Left hindlimb (tissue), 1 donor: ENCODE results near the gene RABEP2.
"Not testable (repeated sequence)": the region's sequence is repeated elsewhere in the genome, so short reads cannot be mapped to it uniquely, and the experiment has no call there.

Source experiments
- DNase-seq: peaks from one replicate; pipeline ENCODE4 v3.0.0-alpha.2; 2018

Gene RABEP2, protein sequence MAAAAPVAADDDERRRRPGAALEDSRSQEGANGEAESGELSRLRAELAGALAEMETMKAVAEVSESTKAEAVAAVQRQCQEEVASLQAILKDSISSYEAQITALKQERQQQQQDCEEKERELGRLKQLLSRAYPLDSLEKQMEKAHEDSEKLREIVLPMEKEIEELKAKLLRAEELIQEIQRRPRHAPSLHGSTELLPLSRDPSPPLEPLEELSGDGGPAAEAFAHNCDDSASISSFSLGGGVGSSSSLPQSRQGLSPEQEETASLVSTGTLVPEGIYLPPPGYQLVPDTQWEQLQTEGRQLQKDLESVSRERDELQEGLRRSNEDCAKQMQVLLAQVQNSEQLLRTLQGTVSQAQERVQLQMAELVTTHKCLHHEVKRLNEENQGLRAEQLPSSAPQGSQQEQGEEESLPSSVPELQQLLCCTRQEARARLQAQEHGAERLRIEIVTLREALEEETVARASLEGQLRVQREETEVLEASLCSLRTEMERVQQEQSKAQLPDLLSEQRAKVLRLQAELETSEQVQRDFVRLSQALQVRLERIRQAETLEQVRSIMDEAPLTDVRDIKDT

DNA sequence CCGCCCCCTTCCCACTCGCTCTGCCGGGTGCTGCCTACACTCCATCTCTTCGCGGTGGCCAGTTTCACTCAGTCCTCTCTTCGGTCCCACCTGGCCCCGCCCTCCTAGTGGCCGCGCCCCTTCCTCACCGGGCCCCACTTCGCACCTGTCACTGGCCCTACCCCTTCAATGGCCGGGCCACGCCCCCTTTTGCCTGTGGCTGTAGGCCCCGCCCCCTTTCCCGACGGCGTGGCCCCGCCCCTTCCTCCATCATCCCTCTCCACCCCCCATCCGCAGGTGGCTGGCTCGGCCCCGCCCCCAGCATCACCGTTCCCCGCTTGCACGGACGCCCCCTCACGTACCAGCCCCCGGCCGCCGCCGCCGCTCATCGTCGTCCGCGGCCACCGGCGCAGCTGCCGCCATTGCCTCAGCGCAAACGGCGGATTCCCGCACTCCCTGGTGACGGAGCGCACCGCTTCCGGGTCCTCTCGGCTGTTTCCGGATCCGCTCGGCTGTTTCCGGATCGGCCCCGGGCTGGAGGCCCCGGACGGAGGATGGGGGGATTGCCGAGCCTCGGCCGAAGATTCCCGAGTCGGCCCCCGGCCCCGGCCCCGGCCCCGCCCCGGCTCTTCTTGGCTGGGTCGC lies at the start of gene RABEP2:
TSS of gene RABEP2 (minus strand) at position 477 of the 624 bp plus-strand sequence. CDS start at position 402, 75 bp downstream.
- peak; percentile 97 for DNase-seq

DNA sequence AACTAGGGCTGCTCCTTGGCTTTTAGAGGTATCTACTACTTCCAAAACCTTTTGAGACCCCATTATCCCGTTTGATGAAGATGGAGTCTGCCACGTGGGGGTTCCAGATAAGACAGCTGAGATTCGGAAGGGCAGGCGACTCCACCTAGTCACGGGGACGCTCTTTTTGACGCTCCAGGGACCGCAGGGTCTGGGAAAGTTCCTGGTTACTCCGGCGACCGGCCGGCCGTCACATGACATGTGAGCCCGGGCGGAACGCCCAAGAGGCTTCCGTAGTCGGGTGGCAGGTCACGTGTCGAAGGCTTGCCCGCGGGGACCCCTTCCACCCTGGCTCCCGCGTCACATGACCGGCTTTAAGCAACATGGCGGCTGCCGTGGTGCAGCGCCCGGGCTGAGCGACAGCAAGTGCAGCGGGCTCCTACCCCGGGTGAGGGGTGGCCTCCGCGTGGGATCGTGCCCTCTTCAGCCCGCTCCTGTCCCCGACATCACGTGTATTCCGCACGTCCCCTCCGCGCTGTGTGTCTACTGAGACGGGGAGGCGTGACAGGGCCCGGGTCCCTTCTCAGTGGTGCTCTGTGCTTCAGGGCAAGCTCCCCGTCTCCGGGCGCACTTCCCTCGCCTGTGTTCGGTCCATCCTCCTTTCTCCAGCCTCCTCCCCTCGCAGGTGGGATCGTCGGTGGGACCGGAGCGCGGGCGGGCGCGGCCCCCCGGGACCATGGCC lies 49.6 kb upstream of the RABEP2 start, which contains the start of gene SPNS1:
TSS of gene SPNS1 (plus strand) at position 342 of the 721 bp plus-strand sequence. CDS start at position 716, 374 bp downstream.
- DNase-seq = peak; percentile 98

DNA sequence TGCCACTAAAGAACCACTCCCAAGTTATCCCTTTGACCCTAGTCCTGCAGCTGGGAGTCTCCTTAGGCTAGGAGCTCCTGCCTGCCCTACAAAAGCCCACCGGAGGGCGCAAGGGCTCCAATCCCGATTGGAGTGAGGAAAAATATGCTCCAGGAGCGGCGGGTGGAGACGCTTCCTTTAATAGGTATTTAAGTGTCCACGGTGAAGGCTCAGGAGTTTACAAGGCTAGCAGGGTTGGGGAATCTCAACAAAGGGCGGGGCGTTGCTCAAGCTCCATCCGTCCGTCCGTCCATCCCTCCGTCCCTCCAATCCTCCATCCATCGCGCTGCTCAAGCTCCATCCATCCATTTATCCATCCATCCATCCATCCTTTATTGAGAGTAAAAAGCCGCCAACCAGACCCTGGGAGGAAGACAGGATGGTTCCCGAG lies 49.0 kb upstream of the RABEP2 start:
- DNase-seq = peak; percentile 56

DNA sequence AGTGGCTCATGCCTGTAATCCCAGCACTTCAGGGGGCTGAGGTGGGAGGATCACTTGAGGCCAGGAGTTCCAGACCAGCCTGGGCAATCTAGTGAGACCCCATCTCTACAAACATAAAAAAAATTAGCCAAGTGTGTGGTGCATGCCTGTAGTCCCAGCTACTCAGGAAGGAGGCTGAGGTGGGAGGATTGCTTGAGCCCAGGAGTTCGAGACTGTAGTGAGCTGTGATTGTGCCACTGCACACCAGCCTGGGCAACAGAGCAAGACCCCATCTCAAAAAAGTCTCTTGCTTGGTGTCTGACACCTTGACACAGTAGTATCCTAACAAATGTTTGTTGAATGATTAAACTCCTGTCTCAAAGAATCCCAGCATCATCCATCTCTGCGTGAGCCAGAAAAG lies 44.7 kb upstream of the RABEP2 start:
- DNase-seq = not testable (repeated sequence)

DNA sequence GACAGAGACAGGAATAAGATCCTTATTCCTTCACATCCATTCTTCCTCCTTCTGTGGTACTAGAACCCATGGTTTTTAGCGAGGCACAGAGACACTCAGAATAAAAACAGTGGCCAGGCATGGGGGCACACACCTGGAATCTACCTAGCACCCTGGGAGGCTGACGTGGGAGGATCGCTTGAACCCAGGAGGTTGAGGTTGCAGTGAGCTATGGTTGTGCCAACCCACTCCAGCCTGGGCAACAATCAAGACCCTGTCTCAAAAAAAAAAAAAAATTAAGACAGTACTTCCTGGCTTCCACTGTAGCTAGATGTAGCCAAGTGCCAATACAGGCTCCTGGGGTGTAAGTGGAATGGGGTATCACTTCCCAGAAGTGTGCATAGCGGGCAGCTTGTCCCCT lies 42.1 kb upstream of the RABEP2 start:
- no peak for DNase-seq

DNA sequence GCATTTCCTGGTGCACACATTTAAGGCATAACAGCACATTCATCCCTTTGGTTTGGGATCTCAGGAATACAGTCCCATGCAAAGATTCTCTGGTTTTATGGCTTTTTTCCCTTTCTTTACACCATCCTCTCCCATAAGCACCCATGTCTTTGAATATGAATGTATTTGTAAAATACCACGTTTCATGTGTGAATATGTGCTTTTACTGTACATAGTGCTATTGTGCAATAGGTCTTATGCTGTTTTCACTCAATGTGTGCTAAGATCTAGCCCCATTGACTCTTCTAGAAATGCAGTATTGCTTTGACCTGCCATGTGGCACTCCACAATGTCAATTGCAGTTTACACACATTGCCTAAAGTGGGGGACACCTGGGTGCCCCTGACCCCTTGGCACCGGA lies 39.5 kb upstream of the RABEP2 start:
- DNase-seq = no peak

DNA sequence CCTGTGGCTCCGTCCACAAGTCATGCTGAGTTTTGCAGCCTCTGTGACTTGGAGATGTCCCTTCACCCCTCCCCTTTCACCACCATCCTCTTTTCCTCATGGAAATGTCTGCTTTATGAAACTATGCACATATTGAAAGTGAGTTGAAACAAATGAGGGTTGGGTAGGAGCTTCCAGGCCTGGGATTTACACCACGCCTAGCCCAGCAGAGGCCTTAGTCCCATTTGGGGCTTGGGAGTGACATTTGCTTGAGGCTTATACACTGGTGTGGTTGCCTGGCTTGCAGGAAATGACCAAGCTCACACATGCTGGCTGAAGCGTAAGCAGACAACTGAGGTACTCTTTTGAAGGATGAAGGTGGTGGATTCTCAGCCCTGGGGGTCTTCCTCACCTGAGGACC lies 39.0 kb upstream of the RABEP2 start:
- DNase-seq = no peak

DNA sequence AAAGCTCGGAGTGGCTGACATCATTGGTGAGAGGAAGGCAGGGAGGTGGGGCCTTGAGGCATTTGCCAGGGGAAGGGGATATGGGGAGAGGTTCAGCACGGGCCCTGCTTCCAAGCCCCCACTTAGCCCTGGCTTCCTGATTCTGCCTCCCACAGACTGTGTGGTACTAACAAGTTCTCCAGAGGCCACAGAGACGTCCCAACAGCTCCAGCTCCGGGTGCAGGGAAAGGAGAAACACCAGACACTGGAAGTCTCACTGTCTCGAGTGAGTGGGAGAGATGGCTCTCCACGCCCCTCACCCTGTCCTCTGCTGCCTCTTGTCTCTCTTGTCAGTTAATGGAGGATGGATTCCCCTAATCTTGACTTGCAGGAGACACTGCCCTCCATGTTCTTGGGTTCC lies 33.8 kb upstream of the RABEP2 start:
- DNase-seq = no peak

DNA sequence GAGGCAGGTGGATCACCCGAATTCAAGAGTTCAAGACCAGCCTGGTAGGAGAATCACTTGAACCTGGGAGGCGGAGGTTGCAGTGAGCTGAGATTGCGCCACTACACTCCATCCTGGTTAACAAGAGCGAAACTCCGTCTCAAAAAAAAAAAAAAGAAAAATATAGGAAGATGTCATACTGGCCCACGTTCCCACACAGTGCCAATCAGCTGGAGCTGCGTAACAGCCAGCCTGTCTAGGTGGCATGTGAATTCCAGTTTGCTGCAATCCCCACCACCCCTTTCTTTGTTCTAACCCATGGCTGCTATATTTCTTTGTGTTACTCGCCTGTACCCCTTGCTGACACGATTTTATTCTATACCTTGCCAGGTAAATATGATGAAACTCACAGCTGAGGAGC lies 33.2 kb upstream of the RABEP2 start:
- no peak for DNase-seq

DNA sequence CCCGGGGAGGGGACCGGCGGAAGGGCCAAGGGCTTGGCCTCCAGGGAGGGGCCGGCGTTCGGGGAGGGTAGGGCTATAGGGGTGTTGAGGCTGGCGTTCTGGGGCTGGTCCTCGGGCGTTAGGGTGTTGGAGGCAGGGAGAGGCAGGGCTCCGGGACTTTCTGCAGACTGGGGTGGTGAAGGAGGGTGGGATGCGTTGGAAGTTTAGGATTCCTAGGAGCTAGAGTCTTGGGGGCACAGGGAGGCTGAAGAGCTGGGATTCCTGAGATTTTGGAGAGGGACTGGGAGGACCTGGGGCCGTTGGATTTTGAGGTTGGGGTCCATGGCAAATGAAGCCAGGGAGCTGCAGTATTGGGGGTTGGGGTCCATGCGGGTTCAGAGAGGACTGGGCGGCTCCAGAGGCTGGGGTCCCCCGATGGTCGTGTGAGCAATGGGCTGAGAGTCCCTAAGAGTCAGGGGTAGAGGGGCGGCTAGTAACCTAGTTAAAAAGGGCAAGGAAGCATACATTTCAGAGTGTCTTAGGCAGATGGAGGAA lies 26.4 kb upstream of the RABEP2 start:
- DNase-seq = no peak

DNA sequence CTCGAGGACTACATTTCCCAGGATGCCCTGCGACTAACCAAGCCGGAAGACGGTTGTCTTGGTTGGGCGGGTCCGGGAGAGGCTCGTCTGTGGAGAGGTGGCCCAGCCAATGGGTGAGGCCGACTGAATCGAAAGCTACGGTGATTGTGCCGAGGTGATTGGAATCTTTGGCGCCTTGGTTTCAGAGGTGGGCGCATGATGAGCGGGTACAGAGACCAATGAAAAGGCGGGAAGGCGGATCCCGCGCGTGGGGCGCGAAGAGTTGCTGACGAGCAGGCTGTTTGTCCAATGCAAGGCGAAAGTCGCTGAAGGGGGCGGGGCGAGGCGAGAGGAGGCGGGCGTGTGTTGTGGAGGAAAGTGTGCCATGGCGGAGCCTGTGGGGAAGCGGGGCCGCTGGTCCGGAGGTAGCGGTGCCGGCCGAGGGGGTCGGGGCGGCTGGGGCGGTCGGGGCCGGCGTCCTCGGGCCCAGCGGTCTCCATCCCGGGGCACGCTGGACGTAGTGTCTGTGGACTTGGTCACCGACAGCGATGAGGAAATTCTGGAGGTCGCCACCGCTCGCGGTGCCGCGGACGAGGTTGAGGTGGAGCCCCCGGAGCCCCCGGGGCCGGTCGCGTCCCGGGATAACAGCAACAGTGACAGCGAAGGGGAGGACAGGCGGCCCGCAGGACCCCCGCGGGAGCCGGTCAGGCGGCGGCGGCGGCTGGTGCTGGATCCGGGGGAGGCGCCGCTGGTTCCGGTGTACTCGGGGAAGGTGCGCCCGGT lies 25.8 kb upstream of the RABEP2 start, which contains the start of gene NFATC2IP:
TSS of gene NFATC2IP (plus strand) at position 290 of the 762 bp plus-strand sequence. CDS start at position 365, 75 bp downstream.
- DNase-seq = peak; percentile 100

DNA sequence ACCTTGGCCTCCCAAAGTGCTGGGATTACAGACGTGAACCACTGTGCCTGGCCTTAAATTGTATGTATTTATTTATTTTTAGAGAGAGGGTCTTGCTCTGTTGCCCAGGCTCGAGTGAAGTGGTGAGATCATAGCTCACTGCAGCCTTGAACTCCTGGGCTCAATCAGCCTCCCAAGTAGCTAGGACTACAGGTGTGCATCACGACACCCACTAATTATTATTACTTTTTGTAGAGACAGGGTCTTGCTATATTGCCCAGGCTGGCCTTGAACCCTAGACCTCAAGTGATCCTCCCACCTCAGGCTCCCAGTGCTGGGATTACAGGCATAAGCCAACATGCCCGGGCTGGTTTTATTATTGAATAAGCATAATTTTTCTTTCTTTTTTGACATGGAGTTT lies 21.6 kb upstream of the RABEP2 start:
- no peak for DNase-seq

DNA sequence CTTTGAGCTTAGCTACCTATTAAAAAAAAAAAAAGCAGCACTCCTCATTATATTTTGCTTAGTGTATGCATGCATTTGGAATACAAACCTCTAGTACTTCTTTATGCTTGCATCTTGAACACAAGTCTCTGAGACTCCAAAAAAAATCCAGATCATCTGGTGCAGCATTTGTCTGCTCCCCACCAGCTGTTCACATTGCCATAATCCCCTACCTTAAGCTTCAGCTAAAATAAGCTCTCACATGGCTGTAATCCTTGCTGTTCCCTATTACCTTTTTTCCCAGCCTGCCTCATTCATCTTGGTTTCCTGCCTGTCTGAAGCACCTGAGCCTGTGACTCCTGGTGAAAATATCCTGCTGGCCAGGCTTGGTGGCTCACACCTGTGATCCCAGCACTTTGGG lies 18.2 kb upstream of the RABEP2 start:
- no peak for DNase-seq

DNA sequence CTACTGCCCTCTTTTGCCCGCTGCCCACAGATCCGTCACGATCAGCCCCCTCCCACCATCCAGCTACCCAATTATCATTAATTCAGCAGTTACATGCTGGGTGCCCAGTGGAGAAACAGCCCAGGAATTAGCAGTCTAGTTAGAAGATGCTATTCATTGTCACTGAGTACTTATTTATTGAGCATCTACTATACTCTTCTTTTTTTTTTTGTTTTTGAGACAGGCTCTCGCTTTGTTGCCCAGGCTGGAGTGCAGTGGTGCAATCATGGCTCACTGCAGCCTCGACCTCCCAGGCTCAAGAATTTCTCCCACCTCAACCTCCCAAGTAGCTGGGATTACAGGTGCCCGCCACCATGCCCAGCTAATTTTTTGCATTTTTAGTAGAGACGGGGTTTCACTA lies 14.8 kb upstream of the RABEP2 start:
- DNase-seq = not testable (repeated sequence)

DNA sequence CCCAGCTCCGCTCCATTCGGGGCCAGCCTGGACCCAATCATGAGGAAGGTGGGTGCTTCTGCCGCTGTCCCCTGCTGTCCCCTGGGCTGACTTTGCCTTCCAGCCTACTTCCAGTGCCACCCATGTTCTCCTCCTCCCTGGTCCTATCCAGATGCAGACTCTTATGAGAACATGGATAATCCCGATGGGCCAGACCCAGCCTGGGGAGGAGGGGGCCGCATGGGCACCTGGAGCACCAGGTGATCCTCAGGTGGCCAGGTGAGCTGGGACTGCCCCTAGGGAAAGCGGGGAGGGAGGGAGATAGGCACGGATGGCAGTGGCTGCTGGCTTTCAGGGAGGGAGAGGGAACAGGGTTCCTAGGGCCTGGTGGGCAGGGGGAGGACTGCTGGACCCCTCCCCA lies 13.7 kb upstream of the RABEP2 start:
- no peak for DNase-seq

DNA sequence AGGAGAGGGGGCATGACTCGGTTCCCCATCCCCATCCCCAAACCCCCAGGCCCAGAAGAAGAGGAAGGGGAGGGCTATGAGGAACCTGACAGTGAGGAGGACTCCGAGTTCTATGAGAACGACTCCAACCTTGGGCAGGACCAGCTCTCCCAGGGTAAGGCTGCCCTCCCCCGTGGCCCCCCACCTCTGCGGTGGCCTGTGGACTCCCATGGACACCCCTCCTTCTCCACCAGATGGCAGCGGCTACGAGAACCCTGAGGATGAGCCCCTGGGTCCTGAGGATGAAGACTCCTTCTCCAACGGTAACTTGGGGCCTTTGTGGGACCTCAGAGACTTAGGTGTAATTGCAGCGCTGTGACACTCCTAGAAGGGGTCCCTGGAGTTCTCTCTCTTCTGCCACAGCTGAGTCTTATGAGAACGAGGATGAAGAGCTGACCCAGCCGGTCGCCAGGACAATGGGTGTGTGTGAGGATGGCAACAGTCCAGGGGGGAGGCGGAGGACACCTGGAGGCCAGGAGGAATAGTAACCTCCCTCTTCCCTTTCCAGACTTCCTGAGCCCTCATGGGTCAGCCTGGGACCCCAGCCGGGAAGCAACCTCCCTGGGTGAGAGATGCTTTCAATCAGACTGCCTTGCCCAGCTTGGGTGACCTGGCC lies 12.3 kb upstream of the RABEP2 start:
- DNase-seq = no peak

DNA sequence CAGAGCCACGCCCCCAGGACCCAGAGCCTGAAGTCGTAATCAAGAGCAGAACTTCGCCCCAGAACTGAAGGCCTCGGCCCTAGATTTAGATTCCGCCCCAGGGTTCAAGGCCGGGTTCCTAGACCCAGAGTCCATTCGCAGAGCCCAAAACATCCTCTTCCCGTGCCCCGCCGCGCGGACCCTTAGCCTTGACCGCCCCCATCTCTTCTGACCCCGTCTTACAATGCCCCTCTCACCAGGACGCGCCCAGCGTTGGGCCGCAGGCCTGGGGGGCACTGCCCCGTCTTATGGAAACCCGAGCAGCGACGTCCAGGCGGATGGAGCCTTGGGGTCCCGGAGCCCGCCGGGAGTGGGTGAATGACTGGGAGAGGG lies 11.7 kb upstream of the RABEP2 start:
- DNase-seq = no peak

DNA sequence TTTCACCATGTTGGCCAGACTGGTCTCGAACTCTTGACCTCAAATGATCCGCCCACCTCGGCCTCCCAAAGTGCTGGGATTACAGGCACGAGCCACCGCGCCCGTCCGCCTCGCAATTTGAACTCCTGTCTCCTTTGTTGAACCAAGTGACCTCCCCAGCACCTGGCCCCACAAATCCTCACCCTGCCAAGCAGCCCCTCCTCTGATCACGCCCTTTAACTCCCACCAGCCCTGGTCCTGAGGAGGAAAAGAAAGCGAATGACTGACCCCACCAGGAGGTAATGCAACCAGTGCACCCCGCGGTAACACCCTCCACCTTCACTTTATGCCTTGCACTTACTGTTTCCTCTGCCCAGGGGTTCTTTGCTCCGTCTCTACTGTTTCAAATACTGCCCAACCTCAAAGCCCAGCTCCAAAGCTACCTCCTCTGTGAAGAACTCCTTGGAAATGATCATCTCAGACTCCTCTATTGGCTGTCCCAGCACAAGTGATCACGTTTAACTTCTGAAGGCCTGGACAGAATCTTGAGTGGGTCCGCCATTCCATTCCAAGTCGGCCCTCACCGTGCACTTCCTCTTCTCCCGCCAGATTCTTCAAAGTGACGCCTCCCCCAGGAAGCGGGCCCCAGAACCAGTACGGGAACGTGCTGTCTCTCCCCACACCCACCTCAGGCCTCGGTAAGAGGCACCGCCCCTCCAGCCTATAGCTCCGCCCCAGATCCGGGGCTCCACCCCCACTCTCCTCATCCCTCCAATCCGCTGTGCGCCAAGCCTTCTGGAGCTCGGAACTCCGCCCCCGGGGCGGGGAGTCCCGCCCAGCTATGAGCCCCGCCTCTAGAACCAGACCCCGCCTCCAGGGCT lies 11.1 kb upstream of the RABEP2 start:
- DNase-seq = peak; percentile 82

DNA sequence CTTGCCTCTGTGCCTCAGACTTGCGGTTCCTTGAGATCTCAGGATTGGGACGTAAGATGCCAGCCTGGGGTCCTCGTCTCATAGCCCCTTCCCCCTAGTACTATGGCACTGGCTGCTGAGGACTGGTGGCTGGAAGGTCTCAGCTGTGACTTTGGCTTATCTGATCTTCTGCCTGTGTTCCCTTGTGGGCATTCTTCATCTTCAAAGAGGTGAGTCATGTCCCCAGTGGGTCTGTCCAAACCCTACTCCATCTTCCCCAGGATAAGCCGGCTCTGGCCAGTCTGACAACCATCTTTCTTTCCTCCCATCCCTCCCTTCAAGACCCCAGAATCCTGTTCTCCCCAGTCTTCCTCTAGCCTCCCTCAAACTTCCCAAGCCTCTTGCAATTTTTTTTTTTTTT lies 10.3 kb upstream of the RABEP2 start:
- no peak for DNase-seq

DNA sequence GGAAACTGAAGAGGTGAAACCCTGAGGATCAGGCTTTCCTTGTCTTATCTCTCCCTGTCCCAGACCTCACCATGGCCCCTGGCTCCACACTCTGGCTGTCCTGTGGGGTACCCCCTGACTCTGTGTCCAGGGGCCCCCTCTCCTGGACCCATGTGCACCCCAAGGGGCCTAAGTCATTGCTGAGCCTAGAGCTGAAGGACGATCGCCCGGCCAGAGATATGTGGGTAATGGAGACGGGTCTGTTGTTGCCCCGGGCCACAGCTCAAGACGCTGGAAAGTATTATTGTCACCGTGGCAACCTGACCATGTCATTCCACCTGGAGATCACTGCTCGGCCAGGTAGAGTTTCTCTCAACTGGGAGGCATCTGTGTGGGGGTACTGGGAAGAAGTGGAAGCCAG lies 8.1 kb upstream of the RABEP2 start:
- DNase-seq = no peak
